ENCODE data around the gene STK32C. TPM values are rescaled to one million over a fixed set of nuclear protein-coding genes. Genes with fewer than 3 reads are reported as not detected.

STK32C gene
- total and polyA plus RNA-seq, 2 donors (not counting 1 experiment from before 2014, with no cell fraction given) = 9.9 to 16.8 TPM

GRCh38 chr10:132248455-132249225 lies 59.1 kb downstream of the STK32C start:
- ATAC-seq (ENCODE audit: low read depth) (peak; percentile 62), DNase-seq (peak; percentile 47)
- Mint-ChIP-seq H3K27ac (no peak overlapping the region), H3K4me3 (peak overlapping the region; percentile 62), H3K4me1 (peaks cover 5% of the 10 kb centered on the region), H3K9me3 (ENCODE audit: insufficient read depth) (no peaks in the 10 kb centered on the region), H3K27me3 (no peaks in the 10 kb centered on the region)
- peak overlapping the region; percentile 66 for H3K4me2 ChIP-seq (replicated peaks; ENCODE audit: low read depth, low read length, poor library complexity, severe bottlenecking)
- WGBS (ENCODE audit: insufficient coverage) = 81% methylated on average over 24 of the region's 38 CpGs
- H3K79me2 ChIP-seq (ENCODE audit: control insufficient read depth, insufficient read depth, low read length) = no peaks in the 10 kb centered on the region
- TF ChIP-seq CTCF (IDR thresholded peaks at IDR 0.05) (no peak), EZH2 (IDR thresholded peaks at IDR 0.05; ENCODE audit: borderline replicate concordance, insufficient read depth, low read depth, low read length, poor library complexity, severe bottlenecking) (no peak)
- H2AFZ ChIP-seq (ENCODE audit: insufficient read depth, low read depth, low read length, poor library complexity, severe bottlenecking) = peak overlapping the region; percentile 42
- no peaks in the 10 kb centered on the region for H3K27me3 ChIP-seq (replicated peaks in 1 of 4; ENCODE audit: control extremely low read depth in 1 of 4, control insufficient read depth in 3 of 4, insufficient read depth in 4 of 4, low read length in 3 of 4)
- H3K4me1 ChIP-seq (ENCODE audit: control insufficient read depth in 2 of 2, insufficient read depth in 2 of 2, low read length in 2 of 2) = peaks cover 0 to 4% of the 10 kb centered on the region in 2 donors
- ChIA-PET CTCF (no interaction called here), POLR2A (no interaction called here)
- no peaks in the 10 kb centered on the region for H4K20me1 ChIP-seq (ENCODE audit: control insufficient read depth, insufficient read depth, low read length, poor library complexity, severe bottlenecking)
- no peak overlapping the region for H3K27ac ChIP-seq (ENCODE audit: low read length in 2 of 2)
- H3K36me3 ChIP-seq (replicated peaks in 1 of 2; ENCODE audit: control extremely low read depth in 1 of 2, control insufficient read depth in 1 of 2, extremely low read depth in 1 of 2, insufficient read depth in 2 of 2, low read length in 1 of 2) = no peaks in the 10 kb centered on the region
- H3K9ac ChIP-seq (ENCODE audit: low read length) = no peak overlapping the region
- peak overlapping the region in 2 of 5 experiments; percentile 31 to 41 for H3K4me3 ChIP-seq (ENCODE audit: control extremely low read depth in 1 of 5, extremely low read depth in 1 of 5, insufficient read depth in 1 of 5, low read depth in 2 of 5, low read length in 4 of 5)
- H3K9me3 ChIP-seq (ENCODE audit: control extremely low read depth in 1 of 3, control insufficient read depth in 2 of 3, insufficient read depth in 1 of 3, low read length in 2 of 3) = peaks cover 0 to 5% (median 0%) of the 10 kb centered on the region in 3 donors
- intact Hi-C loops (cut with micrococcal nuclease) = loop anchor here (1.0 kb wide), 1 partner anchor 59 kb away; the partner anchor contains the start of gene STK32C

DNA sequence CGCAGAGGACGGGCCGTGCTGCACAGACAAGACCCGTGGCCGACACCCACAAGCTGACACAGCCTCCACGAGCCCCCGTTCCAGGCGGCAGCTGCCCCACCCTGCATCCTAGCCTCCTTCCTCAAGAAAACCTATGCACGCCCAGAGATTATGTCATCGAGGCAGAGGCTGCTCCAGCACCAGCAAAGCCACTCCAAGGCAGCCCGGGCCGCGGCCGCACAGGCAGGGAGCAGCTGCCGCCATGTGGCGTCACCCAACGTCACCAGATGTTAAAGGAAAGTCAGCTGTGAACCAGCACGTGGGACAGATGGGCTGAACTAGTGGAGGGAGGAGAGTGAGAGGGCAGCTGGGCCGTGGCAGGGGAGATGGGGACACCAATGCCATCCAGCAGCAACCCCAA lies 59.8 kb downstream of the STK32C start:
- H3K9ac ChIP-seq (ENCODE audit: low read length) = no peak overlapping the region

More for the DNA sequence above, 59.8 kb downstream of the STK32C start:
- Histone ChIP-seq H3K4me2 (replicated peaks; ENCODE audit: low read depth, low read length, poor library complexity, severe bottlenecking) (no peak overlapping the region), H3K4me3 (ENCODE audit: control extremely low read depth in 1 of 5, extremely low read depth in 1 of 5, insufficient read depth in 1 of 5, low read depth in 2 of 5, low read length in 4 of 5) (no peak overlapping the region), H3K79me2 (ENCODE audit: control insufficient read depth, insufficient read depth, low read length) (no peaks in the 10 kb centered on the region), H4K20me1 (ENCODE audit: control insufficient read depth, insufficient read depth, low read length, poor library complexity, severe bottlenecking) (no peaks in the 10 kb centered on the region), H2AFZ (ENCODE audit: insufficient read depth, low read depth, low read length, poor library complexity, severe bottlenecking) (no peak overlapping the region), H3K27ac (ENCODE audit: low read length in 2 of 2) (no peak overlapping the region), H3K27me3 (replicated peaks in 1 of 4; ENCODE audit: control extremely low read depth in 1 of 4, control insufficient read depth in 3 of 4, insufficient read depth in 4 of 4, low read length in 3 of 4) (no peaks in the 10 kb centered on the region), H3K36me3 (replicated peaks in 1 of 2; ENCODE audit: control extremely low read depth in 1 of 2, control insufficient read depth in 1 of 2, extremely low read depth in 1 of 2, insufficient read depth in 2 of 2, low read length in 1 of 2) (no peaks in the 10 kb centered on the region), H3K4me1 (ENCODE audit: control insufficient read depth in 2 of 2, insufficient read depth in 2 of 2, low read length in 2 of 2) (peaks cover 0 to 4% of the 10 kb centered on the region in 2 donors), H3K9me3 (ENCODE audit: control extremely low read depth in 1 of 3, control insufficient read depth in 2 of 3, insufficient read depth in 1 of 3, low read length in 2 of 3) (peaks cover 0 to 5% (median 0%) of the 10 kb centered on the region in 3 donors)
- ATAC-seq (ENCODE audit: low read depth) (no peak), DNase-seq (no peak)
- CTCF ChIA-PET = no interaction called here
- Mint-ChIP-seq H3K4me3 (no peak overlapping the region), H3K27me3 (no peaks in the 10 kb centered on the region), H3K4me1 (peaks cover 5% of the 10 kb centered on the region), H3K9me3 (ENCODE audit: insufficient read depth) (no peaks in the 10 kb centered on the region), H3K27ac (no peak overlapping the region)
- intact Hi-C loops (cut with micrococcal nuclease) = no loop called here
- TF ChIP-seq EZH2 (IDR thresholded peaks at IDR 0.05; ENCODE audit: borderline replicate concordance, insufficient read depth, low read depth, low read length, poor library complexity, severe bottlenecking) (no peak), CTCF (IDR thresholded peaks at IDR 0.05) (no peak)
- 94% methylated on average over 18 of the region's 19 CpGs for WGBS (ENCODE audit: insufficient coverage)
- POLR2A ChIA-PET = no interaction called here

Data from B cell (primary cell).